PC-9 (cell line): ENCODE measurements around the gene VAT1L.

Experiments
- EZH2 ChIP-seq: fragments of 200-600 bp; sonication (generic); IDR thresholded peaks from 2 replicates; pipeline ENCODE4 v1.8.0; 2017; ENCODE audit warnings: antibody characterized with exemption, low read depth
- TF ChIP-seq, protein P1 (sequence below): fragments of 200-600 bp; sonication (generic); conservative IDR thresholded peaks from 2 replicates; pipeline ENCODE4 v1.6.1; 2017; ENCODE audit warnings: mixed run types, antibody characterized with exemption, mild to moderate bottlenecking, moderate library complexity

DNA sequence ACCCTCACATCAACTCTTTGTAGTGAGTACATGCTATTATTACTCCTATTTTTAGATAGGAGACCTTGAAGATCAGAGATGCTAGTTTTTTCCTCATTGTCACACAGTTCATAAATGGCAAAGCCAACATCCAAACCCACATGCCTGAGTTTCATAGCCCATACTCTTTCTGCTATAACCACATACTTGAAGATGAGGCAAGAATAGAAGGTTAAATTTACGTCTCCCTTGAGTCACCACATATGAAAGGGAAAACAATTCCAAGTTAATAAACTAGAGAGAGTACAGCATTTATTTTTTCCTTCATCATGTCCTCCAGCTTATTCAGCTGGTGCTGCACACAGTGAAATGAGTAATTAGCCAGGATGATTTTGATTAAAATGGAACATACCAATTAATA is 42.4 kb upstream of the VAT1L start:
- no peak for TF ChIP-seq EZH2
- TF ChIP-seq, protein P1, sequence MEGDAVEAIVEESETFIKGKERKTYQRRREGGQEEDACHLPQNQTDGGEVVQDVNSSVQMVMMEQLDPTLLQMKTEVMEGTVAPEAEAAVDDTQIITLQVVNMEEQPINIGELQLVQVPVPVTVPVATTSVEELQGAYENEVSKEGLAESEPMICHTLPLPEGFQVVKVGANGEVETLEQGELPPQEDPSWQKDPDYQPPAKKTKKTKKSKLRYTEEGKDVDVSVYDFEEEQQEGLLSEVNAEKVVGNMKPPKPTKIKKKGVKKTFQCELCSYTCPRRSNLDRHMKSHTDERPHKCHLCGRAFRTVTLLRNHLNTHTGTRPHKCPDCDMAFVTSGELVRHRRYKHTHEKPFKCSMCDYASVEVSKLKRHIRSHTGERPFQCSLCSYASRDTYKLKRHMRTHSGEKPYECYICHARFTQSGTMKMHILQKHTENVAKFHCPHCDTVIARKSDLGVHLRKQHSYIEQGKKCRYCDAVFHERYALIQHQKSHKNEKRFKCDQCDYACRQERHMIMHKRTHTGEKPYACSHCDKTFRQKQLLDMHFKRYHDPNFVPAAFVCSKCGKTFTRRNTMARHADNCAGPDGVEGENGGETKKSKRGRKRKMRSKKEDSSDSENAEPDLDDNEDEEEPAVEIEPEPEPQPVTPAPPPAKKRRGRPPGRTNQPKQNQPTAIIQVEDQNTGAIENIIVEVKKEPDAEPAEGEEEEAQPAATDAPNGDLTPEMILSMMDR = no peak
